Measurements from ENCODE around the gene ZNF609.

- TF ChIP-seq CTCF (IDR thresholded peaks at IDR 0.05): no peak
- TF ChIP-seq POLR2A (IDR thresholded peaks at IDR 0.05): no peak
These were observed 231.7 kb downstream of the ZNF609 start for GRCh38 chr15:64691896-64692565.

Measured in suprapubic skin (tissue), 3 donors.